GM10248 (cell line): ENCODE results near the gene ADM.

ENCODE experiments used
- CTCF ChIA-PET: fragments of 300-600 bp; sonication (Branson Sonifier 250); formaldehyde crosslinking; extraction: SDS; loops from one replicate; lab custom pipeline; 2021; ENCODE audit warnings: antibody characterized with exemption; lab: Yijun Ruan, JAX
- POLR2A ChIA-PET: fragments of 350-650 bp; sonication (Branson Sonifier 250); formaldehyde crosslinking; extraction: SDS; loops from one replicate; lab custom pipeline; 2020; ENCODE audit warnings: antibody characterized with exemption; lab: Yijun Ruan, JAX
- DNase-seq: peaks from one replicate; pipeline ENCODE4 v3.0.0; 2012; ENCODE audit errors: extremely low spot score
- CTCF ChIP-seq: IDR thresholded peaks from 2 replicates; pipeline ENCODE4 v1.5.1; 2012; ENCODE audit warnings: mild to moderate bottlenecking, low read depth; ENCODE audit errors: extremely low read depth, missing control alignments, control extremely low read depth

The ADM gene

GRCh38 chr11:10295064-10295901 is 9.6 kb upstream of the ADM start:
- no peak for DNase-seq
- POLR2A ChIA-PET: interaction anchor here (0.6 kb wide), 1 partner anchor 83 kb away, joined by 3 read pairs; no protein-coding TSS in a partner anchor
- CTCF ChIA-PET: interaction anchor here (0.7 to 1.3 kb wide), 3 partner anchors 9 to 15 kb away, joined by 3 to 5 read pairs (median 3); no protein-coding TSS in a partner anchor

GRCh38 chr11:10298342-10298741 is 6.5 kb upstream of the ADM start:
- CTCF ChIA-PET: interaction anchor here (0.9 to 3.6 kb wide), 9 partner anchors 9 to 550 kb away, joined by 3 to 24 read pairs (median 5); no protein-coding TSS in a partner anchor
- POLR2A ChIA-PET: no interaction called here
- peak; percentile 77 for DNase-seq
- TF ChIP-seq CTCF: peak; percentile 7

More at GRCh38 chr11:10295064-10295901, 9.6 kb upstream of the ADM start:
- TF ChIP-seq CTCF: no peak

GRCh38 chr11:10301656-10302358 is 3.1 kb upstream of the ADM start:
- TF ChIP-seq CTCF: no peak
- ChIA-PET POLR2A (no interaction called here), CTCF (interaction anchor here (1.0 to 9.6 kb wide), 9 partner anchors 9 to 553 kb away, joined by 3 to 86 read pairs (median 6); no protein-coding TSS in a partner anchor)
- no peak for DNase-seq

- CTCF ChIA-PET: interaction anchor here (1.2 to 9.6 kb wide), 11 partner anchors 9 to 689 kb away, joined by 3 to 86 read pairs (median 5); no protein-coding TSS in a partner anchor
Measured at GRCh38 chr11:10302359-10302743, 2.5 kb upstream of the ADM start.

GRCh38 chr11:10302744-10303557 is 1.9 kb upstream of the ADM start:
- peak; percentile 43 for DNase-seq
- TF ChIP-seq CTCF: no peak
- CTCF ChIA-PET: interaction anchor here (0.8 to 9.6 kb wide), 17 partner anchors 8 to 702 kb away, joined by 3 to 86 read pairs (median 5); no protein-coding TSS in a partner anchor
- POLR2A ChIA-PET: no interaction called here

More at GRCh38 chr11:10302359-10302743, 2.5 kb upstream of the ADM start:
- DNase-seq: peak; percentile 18
- POLR2A ChIA-PET: no interaction called here
- TF ChIP-seq CTCF: no peak
